Lower leg skin (tissue), 4 donors: Measurements from ENCODE around the gene ARHGAP27. TPM values are rescaled to one million over a fixed set of nuclear protein-coding genes. Genes with fewer than 3 reads are reported as not detected.
"Not testable (repeated sequence)": the region's sequence is repeated elsewhere in the genome, so short reads cannot be mapped to it uniquely, and the experiment has no call there.

Source experiments
- DNase-seq, 2 donors: peaks; one replicate each; pipeline ENCODE4 v3.0.0-alpha.2; 2019; ENCODE audit warnings: low spot score in 2 of 2
- H3K4me3 ChIP-seq: fragments of 200-600 bp; sonication (generic); 2 replicates; pipeline ENCODE4 v1.5.1; 2017; ENCODE audit warnings: mild to moderate bottlenecking, low read depth; ENCODE audit not compliant: poor library complexity, severe bottlenecking
- CTCF ChIP-seq, 3 donors: fragments of 450-650 bp; IDR thresholded peaks; one replicate each; pipeline ENCODE4 v1.5.1; 2016; ENCODE audit warnings: antibody characterized with exemption in 3 of 3, mild to moderate bottlenecking in 3 of 3, moderate library complexity in 2 of 3
- POLR2A ChIP-seq, 2 donors: fragments of 450-650 bp; IDR thresholded peaks; one replicate each; pipeline ENCODE4 v1.6.1; 2016 to 2017; ENCODE audit warnings: antibody characterized with exemption in 2 of 2, mild to moderate bottlenecking in 1 of 2, moderate library complexity in 1 of 2
- WGBS, 2 donors: methylation state at CpG; one replicate each; pipeline ENCODE4 v1.1.5; 2018; 5-methylcytosine and 5-hydroxymethylcytosine counted together
- intact Hi-C: fragments of 100-400 bp; cut with DNase I; formaldehyde crosslinking; loops from one replicate; pipeline ENCODE4 v1.15.0; 2023; ENCODE audit warnings: low total_unique reads
- total RNA-seq, 4 donors: library from RNA; depleted of rRNA; stranded (reverse); fragments of >200 nt; gene quantifications; one replicate each; pipeline ENCODE4 v1.1.0, GENCODE V29; 2016

ARHGAP27 gene
- total RNA-seq, 4 donors from 2014 or later, result 58.5 to 84.4 (median 68.2) TPM

- WGBS, 2 donors, result 81 to 89% methylated on average over 3 to 5 of the region's 10 CpGs
- intact Hi-C loops, DNase-seq, H3K4me3 ChIP-seq: not testable (repeated sequence)
These were observed 19.0 kb upstream of the ARHGAP27 start for GRCh38 chr17:45451660-45452059.

- DNase-seq, result no peak
- no peak for TF ChIP-seq CTCF (IDR thresholded peaks at IDR 0.05)
- no peak for TF ChIP-seq POLR2A (IDR thresholded peaks at IDR 0.05)
- WGBS, 2 donors, result 88% methylated on average over 8 of the region's 8 CpGs
- H3K4me3 ChIP-seq, result no peak overlapping the region
- intact Hi-C loops, result no loop called here
These were observed 18.5 kb upstream of the ARHGAP27 start for GRCh38 chr17:45451131-45451530.

GRCh38 chr17:45449708-45450329 is 17.1 kb upstream of the ARHGAP27 start:
- WGBS, 2 donors, result 93 to 97% methylated on average over 1 of the region's 1 CpG
- intact Hi-C loops, H3K4me3 ChIP-seq: not testable (repeated sequence)

GRCh38 chr17:45449260-45449659 is 16.6 kb upstream of the ARHGAP27 start:
- DNase-seq, H3K4me3 ChIP-seq, intact Hi-C loops: not testable (repeated sequence)
- 96 to 97% methylated on average over 1 of the region's 1 CpG for WGBS, 2 donors

More at GRCh38 chr17:45449708-45450329, 17.1 kb upstream of the ARHGAP27 start:
- DNase-seq, result not testable (repeated sequence)

GRCh38 chr17:45448483-45448882 is 15.8 kb upstream of the ARHGAP27 start:
- WGBS, 2 donors, result 50% methylated on average over 1 of the region's 1 CpG
- H3K4me3 ChIP-seq, DNase-seq, intact Hi-C loops: not testable (repeated sequence)

GRCh38 chr17:45448066-45448465 is 15.4 kb upstream of the ARHGAP27 start:
- intact Hi-C loops, DNase-seq, H3K4me3 ChIP-seq: not testable (repeated sequence)
- 61 to 76% methylated on average over 7 of the region's 7 CpGs for WGBS, 2 donors

- H3K4me3 ChIP-seq, intact Hi-C loops, DNase-seq: not testable (repeated sequence)
- WGBS, 2 donors, result 51 to 64% methylated on average over 14 of the region's 14 CpGs
These were observed 15.0 kb upstream of the ARHGAP27 start for GRCh38 chr17:45447650-45448049.

- 62 to 71% methylated on average over 8 of the region's 8 CpGs for WGBS, 2 donors
- peak in 1 of 2 donors; percentile 78 for DNase-seq
- H3K4me3 ChIP-seq, intact Hi-C loops: not testable (repeated sequence)
These were observed 14.4 kb upstream of the ARHGAP27 start for GRCh38 chr17:45446872-45447625.

- 59 to 62% methylated on average over 16 of the region's 16 CpGs for WGBS, 2 donors
- intact Hi-C loops, DNase-seq, H3K4me3 ChIP-seq: not testable (repeated sequence)
These were observed 13.5 kb upstream of the ARHGAP27 start for GRCh38 chr17:45445901-45446743.

- intact Hi-C loops, H3K4me3 ChIP-seq: not testable (repeated sequence)
- WGBS, 2 donors, result 90 to 92% methylated on average over 17 to 21 of the region's 21 CpGs
- DNase-seq, result peak in 1 of 2 donors; percentile 68
These were observed 12.5 kb upstream of the ARHGAP27 start for GRCh38 chr17:45444856-45445820.

GRCh38 chr17:45444301-45444700 is 11.6 kb upstream of the ARHGAP27 start:
- H3K4me3 ChIP-seq, intact Hi-C loops: not testable (repeated sequence)
- DNase-seq, result peak in 1 of 2 donors; percentile 72
- 82 to 86% methylated on average over 10 of the region's 10 CpGs for WGBS, 2 donors

- intact Hi-C loops, H3K4me3 ChIP-seq: not testable (repeated sequence)
- WGBS, 2 donors, result 72 to 87% methylated on average over 7 to 10 of the region's 10 CpGs
- DNase-seq, result peak in 1 of 2 donors; percentile 68
These were observed 10.9 kb upstream of the ARHGAP27 start for GRCh38 chr17:45443371-45444260.
